DND-41 (cell line): ENCODE data around the gene DNAJC30.
"Not testable (repeated sequence)": the region's sequence is repeated elsewhere in the genome, so short reads cannot be mapped to it uniquely, and the experiment has no call there.

Source experiments
- ATAC-seq: fragments of 200-7000 bp; cut with Tn5 transposase; 3 replicates; pipeline ENCODE4 v1.9.1; 2021; ENCODE audit warnings: low read depth; ENCODE audit not compliant: insufficient read depth
- DNase-seq: peaks from one replicate; pipeline ENCODE4 v3.0.0-alpha.2; 2020
- H2AFZ ChIP-seq: 2 replicates; pipeline ENCODE4 v1.6.0; 2012; ENCODE audit warnings: low read depth, low read length
- H3K27ac ChIP-seq: 2 replicates; pipeline ENCODE4 v1.5.1; 2012; ENCODE audit warnings: low read length, inconsistent platforms
- H3K27me3 ChIP-seq: fragments of 200-600 bp; sonication (generic); 2 replicates; pipeline ENCODE4 v1.6.0; 2012; ENCODE audit warnings: low read length, mild to moderate bottlenecking, inconsistent platforms; ENCODE audit not compliant: insufficient read depth, poor library complexity
- H3K36me3 ChIP-seq: 2 replicates; pipeline ENCODE4 v1.5.1; 2012; ENCODE audit warnings: low read length, inconsistent platforms; ENCODE audit not compliant: insufficient read depth
- H3K4me1 ChIP-seq: 2 replicates; pipeline ENCODE4 v1.5.1; 2012; ENCODE audit warnings: mild to moderate bottlenecking, low read length; ENCODE audit not compliant: insufficient read depth
- H3K4me2 ChIP-seq: 2 replicates; pipeline ENCODE4 v1.6.0; 2012; ENCODE audit warnings: mild to moderate bottlenecking, moderate library complexity, low read length, inconsistent platforms; ENCODE audit not compliant: insufficient read depth
- H3K4me3 ChIP-seq, 2 experiments: fragments of 200-600 bp in 1 of 2; shearing (Covaris generic) in 1 of 2; 2 replicates each; pipeline ENCODE4 v1.5.1; 2012 to 2016; ENCODE audit warnings: inconsistent platforms in 2 of 2, low read length in 2 of 2, mild to moderate bottlenecking in 2 of 2, low read depth in 1 of 2, moderate library complexity in 1 of 2
- H3K79me2 ChIP-seq: 2 replicates; pipeline ENCODE4 v1.6.0; 2012; ENCODE audit warnings: low read length, inconsistent platforms; ENCODE audit not compliant: insufficient read depth
- H3K9ac ChIP-seq: 2 replicates; pipeline ENCODE4 v1.6.0; 2012; ENCODE audit warnings: low read depth, mild to moderate bottlenecking, inconsistent platforms, low read length, moderate library complexity
- H3K9me3 ChIP-seq: 2 replicates; pipeline ENCODE4 v1.5.1; 2012; ENCODE audit warnings: low read length, moderate library complexity, mild to moderate bottlenecking, inconsistent platforms; ENCODE audit not compliant: insufficient read depth, severe bottlenecking
- H4K20me1 ChIP-seq: 2 replicates; pipeline ENCODE4 v1.6.0; 2012; ENCODE audit warnings: low read length; ENCODE audit not compliant: insufficient read depth
- EZH2 ChIP-seq: IDR thresholded peaks from 3 replicates; pipeline ENCODE4 v1.6.1; 2012; ENCODE audit warnings: borderline replicate concordance, low read depth, mild to moderate bottlenecking, moderate library complexity, low read length, inconsistent platforms; ENCODE audit not compliant: severe bottlenecking
- TF ChIP-seq, protein P1 (sequence below): IDR thresholded peaks from 2 replicates; pipeline ENCODE4 v1.5.1; 2012; ENCODE audit warnings: borderline replicate concordance, low read length, moderate library complexity, mild to moderate bottlenecking; ENCODE audit not compliant: poor library complexity, severe bottlenecking; ENCODE audit errors: extremely low read depth

Gene DNAJC30

DNA sequence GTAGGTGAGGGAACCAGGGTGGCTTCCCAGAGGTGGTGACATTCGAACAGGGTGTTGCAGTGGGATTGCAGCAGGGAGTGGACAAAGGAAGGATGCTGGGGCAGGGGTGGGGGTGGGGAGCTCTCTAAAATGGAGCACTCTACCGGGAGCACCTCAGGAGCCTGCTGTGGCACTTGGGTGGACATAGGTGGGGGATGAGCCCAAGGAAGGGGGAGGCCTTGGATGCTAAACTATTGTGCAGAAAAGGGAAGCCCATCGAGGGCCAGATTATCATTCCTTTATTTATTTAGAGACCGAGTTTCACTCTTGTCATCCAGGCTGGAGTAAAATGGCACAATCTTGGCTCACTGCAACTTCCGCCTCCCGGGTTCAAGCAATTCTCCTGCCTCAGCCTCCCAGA is 39.5 kb upstream of the DNAJC30 start:
- ATAC-seq (no peak), DNase-seq (no peak)
- Histone ChIP-seq H3K9ac (no peak overlapping the region), H3K4me2 (no peak overlapping the region), H3K27ac (no peak overlapping the region), H3K4me3 (no peak overlapping the region), H3K4me1 (peaks cover 8% of the 10 kb centered on the region), H3K79me2 (no peaks in the 10 kb centered on the region), H3K27me3 (no peaks in the 10 kb centered on the region), H2AFZ (no peak overlapping the region), H4K20me1 (peaks cover 19% of the 10 kb centered on the region; the same call in 1 of the 2 replicates), H3K36me3 (no peaks in the 10 kb centered on the region), H3K9me3 (no peaks in the 10 kb centered on the region)
- TF ChIP-seq, protein P1, sequence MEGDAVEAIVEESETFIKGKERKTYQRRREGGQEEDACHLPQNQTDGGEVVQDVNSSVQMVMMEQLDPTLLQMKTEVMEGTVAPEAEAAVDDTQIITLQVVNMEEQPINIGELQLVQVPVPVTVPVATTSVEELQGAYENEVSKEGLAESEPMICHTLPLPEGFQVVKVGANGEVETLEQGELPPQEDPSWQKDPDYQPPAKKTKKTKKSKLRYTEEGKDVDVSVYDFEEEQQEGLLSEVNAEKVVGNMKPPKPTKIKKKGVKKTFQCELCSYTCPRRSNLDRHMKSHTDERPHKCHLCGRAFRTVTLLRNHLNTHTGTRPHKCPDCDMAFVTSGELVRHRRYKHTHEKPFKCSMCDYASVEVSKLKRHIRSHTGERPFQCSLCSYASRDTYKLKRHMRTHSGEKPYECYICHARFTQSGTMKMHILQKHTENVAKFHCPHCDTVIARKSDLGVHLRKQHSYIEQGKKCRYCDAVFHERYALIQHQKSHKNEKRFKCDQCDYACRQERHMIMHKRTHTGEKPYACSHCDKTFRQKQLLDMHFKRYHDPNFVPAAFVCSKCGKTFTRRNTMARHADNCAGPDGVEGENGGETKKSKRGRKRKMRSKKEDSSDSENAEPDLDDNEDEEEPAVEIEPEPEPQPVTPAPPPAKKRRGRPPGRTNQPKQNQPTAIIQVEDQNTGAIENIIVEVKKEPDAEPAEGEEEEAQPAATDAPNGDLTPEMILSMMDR, result no peak
- TF ChIP-seq EZH2, result no peak

DNA sequence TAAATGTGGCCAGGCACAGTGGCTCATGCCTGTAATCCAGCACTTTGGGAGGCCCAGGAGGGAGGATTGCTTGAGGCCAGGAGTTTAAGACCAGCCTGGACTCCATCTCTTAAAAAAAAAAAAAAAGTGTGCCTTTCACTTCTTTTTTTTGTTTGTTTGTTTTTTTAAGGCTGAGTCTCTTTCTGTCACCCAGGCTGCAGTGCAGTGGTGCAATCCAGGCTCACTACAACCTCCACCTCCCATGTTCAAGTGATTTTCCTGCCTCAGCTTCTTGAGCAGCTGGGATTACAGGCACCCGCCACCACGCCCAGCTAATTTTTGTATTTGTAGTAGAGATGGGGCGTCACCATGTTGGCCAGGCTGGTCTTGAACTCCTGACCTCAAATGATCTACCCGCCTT is 38.9 kb upstream of the DNAJC30 start:
- H3K4me2 ChIP-seq, H3K27me3 ChIP-seq, DNase-seq, H3K79me2 ChIP-seq, ATAC-seq, H3K9ac ChIP-seq, H3K9me3 ChIP-seq, H3K4me3 ChIP-seq, H3K27ac ChIP-seq, H2AFZ ChIP-seq, H3K36me3 ChIP-seq: not testable (repeated sequence)
- Histone ChIP-seq H4K20me1 (peaks cover 25% of the 10 kb centered on the region), H3K4me1 (peaks cover 14% of the 10 kb centered on the region)

DNA sequence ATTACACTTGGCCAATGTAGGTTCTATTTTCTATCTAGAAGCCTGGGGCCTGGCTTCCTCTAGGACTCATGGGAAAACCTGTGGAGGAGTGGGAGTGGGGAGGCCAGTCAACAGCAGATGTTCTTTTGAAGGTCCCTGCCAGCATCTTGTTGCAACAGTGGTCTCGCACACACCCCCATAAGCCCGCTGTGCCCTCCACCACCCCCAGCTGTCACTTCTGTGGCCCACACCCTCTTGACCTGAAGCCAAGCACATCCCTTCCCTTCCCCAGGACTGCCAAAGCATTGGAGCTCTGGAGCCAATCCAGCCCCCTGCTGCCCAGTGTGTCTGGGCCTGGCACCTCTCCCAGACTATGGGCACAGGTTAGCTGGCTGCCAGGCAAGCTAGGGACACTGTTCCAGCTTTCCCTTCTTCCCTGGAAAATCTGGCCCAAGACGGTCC is 38.1 kb upstream of the DNAJC30 start:
- Histone ChIP-seq H3K27ac (no peak overlapping the region), H3K79me2 (no peaks in the 10 kb centered on the region), H4K20me1 (peaks cover 30% of the 10 kb centered on the region), H3K9ac (no peak overlapping the region), H3K9me3 (no peaks in the 10 kb centered on the region), H3K4me1 (peaks cover 18% of the 10 kb centered on the region), H3K4me2 (no peak overlapping the region), H3K4me3 (no peak overlapping the region), H3K36me3 (no peaks in the 10 kb centered on the region), H2AFZ (no peak overlapping the region), H3K27me3 (peaks cover 3% of the 10 kb centered on the region)
- ATAC-seq, result no peak
- no peak for DNase-seq
- TF ChIP-seq, protein P1, result no peak
- TF ChIP-seq EZH2, result no peak

DNA sequence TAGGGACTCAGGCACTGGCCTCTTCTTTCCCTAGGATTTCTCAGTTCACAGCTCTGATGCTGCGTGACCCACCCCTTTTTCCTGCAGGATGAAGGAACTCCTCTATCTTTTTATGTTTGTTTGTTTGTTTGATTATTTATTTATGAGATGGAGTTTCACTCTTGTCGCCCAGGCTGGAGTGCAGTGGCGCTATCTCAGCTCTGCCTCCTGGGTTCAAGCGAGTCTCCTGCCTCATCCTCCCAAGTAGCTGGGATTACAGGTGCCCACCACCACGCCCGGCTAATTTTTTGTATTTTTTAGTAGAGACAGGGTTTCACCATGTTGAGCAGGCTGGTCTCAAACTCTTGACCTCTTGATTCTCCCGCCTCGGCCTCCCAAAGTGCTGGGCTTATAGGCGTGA is 37.2 kb upstream of the DNAJC30 start:
- H3K4me2 ChIP-seq, ATAC-seq, H3K36me3 ChIP-seq, H3K4me3 ChIP-seq, H3K79me2 ChIP-seq, H3K9me3 ChIP-seq, DNase-seq, H3K9ac ChIP-seq, H3K27ac ChIP-seq, H2AFZ ChIP-seq: not testable (repeated sequence)
- peaks cover 34% of the 10 kb centered on the region for H4K20me1 ChIP-seq
- H3K27me3 ChIP-seq, result peaks cover 12% of the 10 kb centered on the region
- H3K4me1 ChIP-seq, result peaks cover 18% of the 10 kb centered on the region
